GM15510 (cell line): ENCODE measurements around the gene KRTAP21-3.
"Not testable (repeated sequence)": the region's sequence is repeated elsewhere in the genome, so short reads cannot be mapped to it uniquely, and the experiment has no call there.

Experiments
- POLR2A ChIP-seq: IDR thresholded peaks from 3 replicates; pipeline ENCODE4 v1.6.1; 2011; ENCODE audit warnings: borderline replicate concordance; ENCODE audit not compliant: insufficient read length; ENCODE audit errors: extremely low read depth

KRTAP21-3 gene, protein sequence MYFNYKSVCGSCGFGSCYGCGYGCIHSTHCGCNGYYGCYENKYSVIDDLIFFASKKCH

DNA sequence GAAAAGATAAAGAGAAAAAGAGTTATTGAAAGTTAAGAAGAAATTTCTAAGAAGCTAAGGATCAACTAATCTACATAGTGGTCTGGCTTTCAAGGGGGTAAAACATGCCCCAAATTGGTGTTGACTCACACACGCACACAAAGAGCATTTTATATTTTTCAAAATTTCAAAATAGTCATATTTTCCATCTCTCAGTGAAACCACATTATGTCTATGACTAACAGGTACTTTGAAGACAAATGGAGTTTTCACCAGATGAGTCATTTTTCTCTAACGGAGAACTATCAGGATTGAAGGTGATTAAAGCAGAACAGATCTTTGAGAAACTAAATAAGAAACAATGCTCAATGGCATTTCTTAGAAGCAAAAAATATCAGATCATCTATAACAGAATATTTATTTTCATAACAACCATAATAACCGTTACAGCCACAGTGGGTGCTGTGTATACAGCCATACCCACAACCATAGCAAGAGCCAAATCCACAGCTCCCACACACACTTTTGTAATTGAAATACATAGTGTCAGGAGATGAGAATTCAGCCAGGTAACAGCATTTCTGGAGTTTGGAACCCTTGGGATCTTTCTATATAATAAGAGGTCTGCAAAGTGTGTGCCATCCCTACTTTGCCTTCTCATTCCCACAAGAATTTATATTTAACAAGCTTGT is at the start of gene KRTAP21-3:
TSS of gene KRTAP21-3 (minus strand) at position 539 of the 671 bp plus-strand sequence. CDS start at position 521, 18 bp downstream.
- no peak for TF ChIP-seq POLR2A

DNA sequence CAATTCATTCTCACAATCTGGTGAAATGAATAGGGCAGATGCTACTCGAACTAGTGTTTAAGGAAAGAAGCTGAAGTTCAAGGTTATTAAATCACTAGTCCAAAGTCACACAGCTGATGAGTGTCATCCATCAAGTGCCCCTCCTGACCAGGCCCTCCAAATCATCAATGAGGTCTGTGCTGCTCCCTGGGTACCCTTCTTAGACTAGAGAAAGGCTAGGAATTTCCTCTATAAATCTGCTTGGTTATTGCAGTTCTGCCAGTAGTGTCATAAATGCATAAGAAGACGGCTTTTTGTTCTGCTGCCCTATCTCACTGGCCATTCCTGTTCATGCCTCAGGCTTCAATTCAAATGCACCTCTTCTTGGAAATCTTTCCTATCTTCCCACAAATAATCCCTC is 42.2 kb upstream of the KRTAP21-3 start:
- no peak for TF ChIP-seq POLR2A

DNA sequence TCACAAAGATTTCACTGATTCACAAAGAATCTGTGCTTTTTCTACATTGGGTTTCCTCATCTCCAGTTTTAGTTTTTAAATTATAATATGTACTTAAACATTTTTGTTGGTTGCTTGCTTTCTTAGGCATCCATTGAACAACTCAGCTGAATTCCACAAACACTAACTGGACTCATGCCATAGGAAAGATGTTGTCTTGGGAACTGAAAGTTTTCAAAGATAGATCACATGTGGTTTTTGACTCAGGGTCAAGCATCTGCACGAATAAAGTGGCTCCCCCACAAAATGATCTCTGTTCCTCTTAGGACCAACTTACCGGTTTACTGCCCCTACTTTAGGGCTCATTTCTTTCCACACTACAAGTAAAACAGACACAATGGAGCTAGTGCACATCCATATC is 39.7 kb upstream of the KRTAP21-3 start:
- no peak for TF ChIP-seq POLR2A

DNA sequence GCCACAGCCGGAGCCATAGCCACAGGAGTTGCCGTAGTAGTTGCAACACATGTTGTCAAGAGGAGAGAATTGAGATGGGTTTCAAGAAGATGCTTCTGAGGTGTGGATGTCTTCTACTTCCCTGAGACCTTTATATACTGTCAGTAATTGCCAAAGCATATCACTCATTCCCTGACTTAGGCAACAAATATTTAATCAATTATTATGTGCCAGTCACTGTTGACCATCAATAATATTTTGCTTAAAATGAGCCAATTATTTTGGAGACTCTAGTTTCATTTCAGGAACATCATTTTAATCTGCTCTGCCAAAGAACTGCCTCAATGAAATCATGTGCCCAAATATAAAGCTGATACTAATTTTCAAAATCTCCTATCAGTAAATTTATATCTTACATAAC is 36.8 kb upstream of the KRTAP21-3 start, which contains the start of gene KRTAP21-1:
TSS of gene KRTAP21-1 (minus strand) at position 101 of the 400 bp plus-strand sequence. CDS start at position 51, 50 bp downstream.
- not testable (repeated sequence) for TF ChIP-seq POLR2A

DNA sequence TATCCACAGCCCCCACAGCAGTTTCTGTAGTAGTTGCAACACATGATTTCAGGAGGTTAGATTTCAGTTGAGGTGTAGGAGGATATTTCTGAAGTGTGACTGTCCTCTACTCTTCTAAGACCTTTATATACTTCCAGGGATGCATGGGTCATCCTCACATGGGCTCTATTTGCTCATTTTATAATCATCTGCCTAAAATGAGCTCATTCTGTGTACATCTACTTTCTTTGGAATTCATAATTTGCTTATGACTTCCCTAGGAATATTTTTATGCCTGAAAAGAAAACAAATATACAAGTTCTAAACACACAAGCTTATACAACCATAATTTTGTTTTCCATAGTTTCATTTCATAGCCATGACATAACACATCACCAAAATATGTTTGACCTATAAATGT is 28.6 kb upstream of the KRTAP21-3 start, which contains the start of gene KRTAP21-2:
TSS of gene KRTAP21-2 (minus strand) at position 101 of the 400 bp plus-strand sequence. CDS start at position 44, 57 bp downstream.
- TF ChIP-seq POLR2A, result no peak

DNA sequence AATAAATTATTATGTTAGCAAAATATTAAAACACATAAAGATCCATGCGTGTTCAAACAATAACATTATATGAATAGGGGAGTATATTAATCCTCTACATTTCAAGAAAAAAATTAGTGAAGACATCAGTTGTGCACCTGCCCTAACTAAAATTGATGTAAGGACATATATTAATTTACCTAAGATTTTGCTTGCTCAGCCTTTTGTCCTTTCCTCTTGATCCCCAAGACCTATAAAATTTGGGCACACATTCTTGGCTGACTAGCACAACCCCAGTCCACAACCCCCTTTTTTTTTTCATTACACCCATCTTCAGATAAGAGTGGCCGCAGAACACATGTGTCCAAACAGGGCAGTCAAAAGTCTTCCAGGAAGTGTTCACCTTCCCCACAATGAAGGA is 21.9 kb upstream of the KRTAP21-3 start:
- no peak for TF ChIP-seq POLR2A

DNA sequence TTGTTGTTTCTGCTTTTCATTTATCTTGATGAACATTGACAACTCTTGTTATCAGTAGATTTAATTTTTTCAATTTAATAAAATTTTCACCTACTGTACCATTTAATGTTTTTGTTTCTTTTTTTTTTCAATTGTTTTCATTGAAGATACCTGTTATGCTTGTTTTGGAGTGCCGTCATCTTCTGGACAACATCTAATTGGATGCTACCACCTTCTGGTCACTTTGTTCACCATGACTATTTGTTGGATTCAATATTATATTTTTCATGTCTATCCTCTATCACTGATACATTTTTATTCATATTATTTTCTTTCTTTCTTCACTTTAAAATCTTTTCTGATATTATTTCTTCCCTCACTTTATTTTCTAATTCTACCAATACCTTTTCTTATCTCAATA is 14.4 kb upstream of the KRTAP21-3 start:
- TF ChIP-seq POLR2A, result no peak

DNA sequence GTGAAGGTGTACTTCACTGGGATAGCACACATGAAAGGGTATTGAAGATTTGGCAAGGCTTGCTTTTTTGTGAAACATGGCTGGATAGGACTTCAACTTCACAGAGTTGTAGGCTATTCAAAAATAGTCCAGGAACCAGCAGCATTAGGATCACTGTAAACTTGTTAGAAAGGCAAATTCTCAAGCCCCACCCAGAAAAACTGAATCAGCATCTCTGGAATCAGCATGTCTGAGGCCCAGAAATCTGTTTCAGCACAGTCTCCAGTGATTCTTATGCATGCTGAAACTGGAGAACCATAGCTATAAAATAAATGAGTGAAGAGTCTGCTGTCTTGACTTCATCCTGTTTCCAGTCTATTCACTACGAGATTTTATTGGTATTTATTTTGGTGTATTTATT is 8.1 kb upstream of the KRTAP21-3 start:
- no peak for TF ChIP-seq POLR2A

DNA sequence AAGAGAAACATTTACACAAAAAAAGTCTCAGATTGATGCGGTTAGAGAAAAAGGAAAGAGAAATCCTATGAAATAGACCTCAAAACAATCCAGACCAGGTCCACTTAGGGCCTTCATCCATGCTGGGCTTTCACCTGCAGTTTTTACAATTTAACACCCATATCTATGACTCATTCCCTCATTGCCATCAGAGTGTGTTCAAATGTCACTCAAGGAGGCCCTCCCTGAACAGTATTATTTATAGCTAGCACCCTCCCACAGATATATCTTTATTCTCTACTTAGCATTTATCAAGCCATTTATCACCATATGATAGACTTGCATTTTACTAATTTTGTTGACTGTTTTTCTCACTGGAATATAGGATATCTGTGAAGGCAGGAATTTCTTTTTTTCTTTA is 824 bp upstream of the KRTAP21-3 start:
- TF ChIP-seq POLR2A, result no peak

DNA sequence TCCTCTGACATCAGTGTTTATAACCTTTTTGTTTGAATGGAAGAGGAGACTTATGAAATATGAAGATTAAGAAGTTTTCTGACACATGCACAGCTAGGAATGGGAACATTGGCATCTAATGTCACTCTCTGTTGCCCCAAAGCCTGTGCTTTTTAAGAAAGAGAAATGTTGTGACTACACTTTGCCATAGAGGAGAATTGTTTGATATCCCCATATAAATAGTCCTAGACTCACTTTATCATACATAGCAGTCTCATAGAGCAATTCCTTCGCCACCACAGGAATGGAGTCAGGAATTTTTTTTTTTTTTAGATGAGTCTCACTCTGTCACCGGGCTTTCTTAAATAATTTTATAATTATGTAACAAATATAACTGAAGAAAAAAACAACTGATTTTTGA is 1.5 kb downstream of the KRTAP21-3 start:
- TF ChIP-seq POLR2A, result no peak

DNA sequence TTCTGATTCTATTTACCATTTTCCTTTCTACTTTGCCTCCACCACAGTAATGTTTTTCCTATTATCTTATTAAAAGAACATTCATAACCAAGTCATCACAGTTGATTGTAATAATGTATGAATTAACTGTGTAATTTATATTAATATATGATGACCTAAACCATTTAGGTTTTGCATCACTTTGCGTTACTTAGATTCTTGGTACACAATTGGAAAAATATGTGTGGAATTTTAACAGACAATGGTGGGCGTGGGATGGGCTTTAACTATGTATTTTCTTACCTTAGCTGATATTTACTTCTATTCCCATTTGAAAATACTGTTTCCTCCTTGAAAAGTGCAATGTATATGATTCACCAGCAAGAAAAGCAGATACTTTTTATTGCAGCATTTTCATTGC is 3.6 kb downstream of the KRTAP21-3 start:
- TF ChIP-seq POLR2A, result no peak

DNA sequence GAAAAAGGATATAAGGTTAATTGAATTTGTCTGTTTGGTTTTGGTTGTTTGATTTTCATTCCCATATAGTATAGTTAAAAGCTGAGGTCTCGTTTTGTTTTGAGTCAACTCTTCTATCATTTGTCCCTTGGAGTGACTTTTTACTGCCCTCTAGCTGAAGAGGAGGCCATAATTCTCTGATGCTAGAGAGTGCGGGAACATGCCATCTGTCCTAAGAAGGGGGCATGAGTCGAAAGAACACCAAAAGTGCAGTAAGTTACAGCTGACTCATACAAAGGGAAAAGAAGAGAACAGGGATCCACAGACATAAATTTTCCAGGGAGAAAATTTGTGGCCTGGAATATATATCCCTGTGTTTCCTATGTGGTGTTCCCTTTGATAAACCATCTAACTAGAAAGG is 4.1 kb downstream of the KRTAP21-3 start:
- no peak for TF ChIP-seq POLR2A

DNA sequence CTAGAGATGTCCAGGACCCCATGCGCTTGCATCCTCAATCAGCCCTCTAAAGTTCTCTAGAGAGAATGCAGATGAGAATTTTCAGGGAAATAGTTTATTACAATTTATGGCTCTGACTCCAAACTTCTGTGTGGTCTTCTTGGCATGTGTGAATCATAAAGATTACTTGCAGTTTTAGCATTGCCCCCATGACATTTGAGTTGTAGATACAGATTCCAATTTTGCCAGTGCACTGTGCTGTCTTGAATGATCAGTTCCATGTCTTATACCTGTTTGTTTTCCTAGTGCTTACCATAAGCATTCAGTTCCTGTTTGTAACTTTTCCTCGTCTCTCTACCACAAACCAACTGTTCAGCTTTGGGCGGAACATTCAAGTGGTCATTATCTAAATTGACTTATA is 4.8 kb downstream of the KRTAP21-3 start:
- no peak for TF ChIP-seq POLR2A

DNA sequence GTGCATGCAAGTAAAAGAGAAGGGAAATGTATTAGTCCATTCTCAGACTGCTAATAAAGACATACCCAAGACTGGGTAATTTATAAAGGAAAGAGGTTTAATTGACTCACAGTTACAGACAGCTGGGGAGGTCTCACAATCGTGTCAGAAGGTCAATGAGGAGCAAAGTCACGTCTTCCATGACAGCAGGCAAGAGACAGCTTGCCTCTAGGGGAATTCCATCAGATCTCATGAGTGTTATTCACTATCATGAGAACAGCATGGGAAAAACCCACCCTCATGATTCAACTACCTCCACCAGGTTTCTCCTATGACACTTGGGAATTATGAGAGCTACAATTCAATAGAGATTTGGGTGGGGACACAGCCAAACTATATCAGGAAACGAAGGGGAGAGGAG is 8.1 kb downstream of the KRTAP21-3 start:
- no peak for TF ChIP-seq POLR2A

DNA sequence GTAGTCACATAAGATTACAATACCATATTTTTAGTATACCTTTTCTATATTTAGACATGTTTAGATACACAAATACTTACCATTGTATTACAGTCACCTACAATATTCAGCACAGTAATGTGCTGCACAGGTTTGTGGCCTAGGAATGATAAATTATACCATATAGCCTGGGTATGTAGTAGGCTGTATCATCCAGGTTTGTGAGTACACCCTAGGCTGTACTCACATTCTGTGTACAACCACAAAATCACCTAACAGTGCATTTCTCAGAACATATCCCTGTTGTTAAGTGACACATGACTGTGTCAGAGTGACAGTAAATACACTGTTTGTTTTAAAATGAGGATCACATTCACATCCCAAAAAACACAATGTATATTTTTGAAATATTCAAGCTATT is 11.2 kb downstream of the KRTAP21-3 start:
- TF ChIP-seq POLR2A, result no peak

DNA sequence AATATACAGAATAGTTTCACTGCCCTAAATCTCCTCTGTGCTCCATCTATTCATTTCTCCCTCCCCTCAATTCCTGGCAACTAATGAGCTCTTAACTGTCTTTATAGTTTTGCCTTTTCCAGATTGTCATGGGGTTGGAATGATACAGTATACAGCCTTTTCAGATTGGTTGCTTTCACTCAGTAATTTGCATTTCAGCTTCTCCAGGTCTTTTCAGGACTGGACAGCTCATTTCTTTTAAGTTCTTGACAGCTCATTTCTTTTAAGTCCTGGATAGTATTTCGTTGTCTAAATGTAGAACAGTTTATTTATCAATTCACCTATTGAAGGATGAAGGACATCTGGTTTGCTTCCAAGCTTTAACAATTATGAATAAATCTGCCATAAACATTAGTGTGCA is 22.6 kb downstream of the KRTAP21-3 start:
- TF ChIP-seq POLR2A, result no peak
